ENCODE data around the gene HDHD5. TPM values are rescaled to one million over a fixed set of nuclear protein-coding genes. Genes with fewer than 3 reads are reported as not detected.

Gene HDHD5
- total and polyA plus RNA-seq, 10 of the 15 experiments (the other 5 are each of a cell fraction or from before 2014, with no cell fraction given) = 1.7 to 68.0 (median 49.9) TPM

- TF ChIP-seq, protein P1, sequence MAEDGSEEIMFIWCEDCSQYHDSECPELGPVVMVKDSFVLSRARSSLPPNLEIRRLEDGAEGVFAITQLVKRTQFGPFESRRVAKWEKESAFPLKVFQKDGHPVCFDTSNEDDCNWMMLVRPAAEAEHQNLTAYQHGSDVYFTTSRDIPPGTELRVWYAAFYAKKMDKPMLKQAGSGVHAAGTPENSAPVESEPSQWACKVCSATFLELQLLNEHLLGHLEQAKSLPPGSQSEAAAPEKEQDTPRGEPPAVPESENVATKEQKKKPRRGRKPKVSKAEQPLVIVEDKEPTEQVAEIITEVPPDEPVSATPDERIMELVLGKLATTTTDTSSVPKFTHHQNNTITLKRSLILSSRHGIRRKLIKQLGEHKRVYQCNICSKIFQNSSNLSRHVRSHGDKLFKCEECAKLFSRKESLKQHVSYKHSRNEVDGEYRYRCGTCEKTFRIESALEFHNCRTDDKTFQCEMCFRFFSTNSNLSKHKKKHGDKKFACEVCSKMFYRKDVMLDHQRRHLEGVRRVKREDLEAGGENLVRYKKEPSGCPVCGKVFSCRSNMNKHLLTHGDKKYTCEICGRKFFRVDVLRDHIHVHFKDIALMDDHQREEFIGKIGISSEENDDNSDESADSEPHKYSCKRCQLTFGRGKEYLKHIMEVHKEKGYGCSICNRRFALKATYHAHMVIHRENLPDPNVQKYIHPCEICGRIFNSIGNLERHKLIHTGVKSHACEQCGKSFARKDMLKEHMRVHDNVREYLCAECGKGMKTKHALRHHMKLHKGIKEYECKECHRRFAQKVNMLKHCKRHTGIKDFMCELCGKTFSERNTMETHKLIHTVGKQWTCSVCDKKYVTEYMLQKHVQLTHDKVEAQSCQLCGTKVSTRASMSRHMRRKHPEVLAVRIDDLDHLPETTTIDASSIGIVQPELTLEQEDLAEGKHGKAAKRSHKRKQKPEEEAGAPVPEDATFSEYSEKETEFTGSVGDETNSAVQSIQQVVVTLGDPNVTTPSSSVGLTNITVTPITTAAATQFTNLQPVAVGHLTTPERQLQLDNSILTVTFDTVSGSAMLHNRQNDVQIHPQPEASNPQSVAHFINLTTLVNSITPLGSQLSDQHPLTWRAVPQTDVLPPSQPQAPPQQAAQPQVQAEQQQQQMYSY (CRISPR knock-in tag; IDR thresholded peaks at IDR 0.05) = no peak
These were observed 3.1 kb downstream of the HDHD5 start (continued) for GRCh38 chr22:17155941-17156340.

DNA sequence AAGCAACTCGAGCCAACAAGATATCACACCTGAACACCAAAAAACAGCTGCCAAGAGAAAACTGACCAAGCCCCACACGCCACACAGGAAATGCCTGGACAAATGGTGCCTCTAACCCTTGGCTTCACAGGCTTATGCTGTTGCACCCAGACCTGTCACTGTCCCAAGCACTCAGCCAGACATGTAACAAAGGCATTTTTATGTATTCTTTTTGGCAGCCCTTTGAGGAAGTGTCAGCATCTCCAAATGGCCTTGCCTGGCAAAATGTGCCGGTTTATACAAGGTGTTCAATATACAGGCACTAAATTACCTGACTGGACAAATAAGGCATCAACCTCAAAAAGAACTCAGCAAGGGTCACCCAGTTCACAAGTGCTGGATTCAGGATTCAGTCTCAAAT lies 6.1 kb downstream of the HDHD5 start:
- no peak for DNase-seq (ENCODE audit: low read depth, low spot score)
- Histone ChIP-seq H3K4me1 (ENCODE audit: control insufficient read depth, insufficient read depth, low read length) (peaks cover 3% of the 10 kb centered on the region; the same call in 1 of the 2 replicates), H3K9me3 (replicated peaks; ENCODE audit: control insufficient read depth, insufficient read depth, low read length) (no peaks in the 10 kb centered on the region), H3K9ac (ENCODE audit: control insufficient read depth, insufficient read depth, low read length) (no peak overlapping the region), H2AFZ (ENCODE audit: control insufficient read depth, low read depth, low read length) (no peak overlapping the region), H3K27me3 (replicated peaks in 1 of 2; ENCODE audit: control insufficient read depth in 2 of 2, insufficient read depth in 2 of 2, low read length in 1 of 2) (no peaks in the 10 kb centered on the region), H4K20me1 (ENCODE audit: control insufficient read depth, insufficient read depth) (peaks cover 2% of the 10 kb centered on the region; the same call in 1 of the 2 replicates), H3K27ac (ENCODE audit: control insufficient read depth, insufficient read depth) (no peak overlapping the region), H3K4me3 (no peak overlapping the region), H3K4me2 (ENCODE audit: control insufficient read depth, insufficient read depth) (no peak overlapping the region), H3K36me3 (ENCODE audit: control insufficient read depth in 2 of 2, insufficient read depth in 2 of 2, low read length in 1 of 2) (peaks cover 4 to 6% of the 10 kb centered on the region in 2 experiments; a peak in 3 of 4 replicates), H3K79me2 (ENCODE audit: control insufficient read depth, insufficient read depth, low read length) (peaks cover 15% of the 10 kb centered on the region)
- intact Hi-C loops (cut with micrococcal nuclease; ENCODE audit: unreplicated experiment) = loop anchor here (10.0 kb wide), 1 partner anchor 328 kb away; the partner anchor contains the start of gene XKR3
- WGBS (ENCODE audit: insufficient coverage, insufficient replicate concordance, low lambda C conversion rate, missing lambda C conversion rate) = 98% methylated on average over 3 of the region's 3 CpGs
- ChIA-PET CTCF (no interaction called here), RAD21 (ENCODE audit: unreplicated experiment) (interaction anchor here (0.5 kb wide), 1 partner anchor 613 kb away, joined by 4 read pairs; no protein-coding TSS in a partner anchor), SMC1A (ENCODE audit: uncharacterized antibody, unreplicated experiment) (no interaction called here), POLR2A (no interaction called here)
- in situ Hi-C loops (cut with MboI) = loop anchor here (5.0 kb wide), 1 partner anchor 61 kb away; no protein-coding TSS in a partner anchor
- no peak for FAIRE-seq
- BruUV-seq (replicated peaks) = no TSS peak
- peak; percentile 40; the same call in 2 of the 3 replicates for ATAC-seq
- TF ChIP-seq STAT1 (conservative IDR thresholded peaks at IDR 0.05) (no peak), PML (IDR thresholded peaks at IDR 0.05; ENCODE audit: low read length) (no peak), SREBF2 (IDR thresholded peaks at IDR 0.05; ENCODE audit: low read length) (no peak), POLR2AphosphoS2 (IDR thresholded peaks at IDR 0.05; ENCODE audit: low read depth, low read length) (no peak), NFYA (IDR thresholded peaks at IDR 0.05; ENCODE audit: borderline replicate concordance, low read depth, low read length) (no peak), NBN (IDR thresholded peaks at IDR 0.05) (no peak), EZH2 (IDR thresholded peaks at IDR 0.05; ENCODE audit: borderline replicate concordance, control insufficient read depth, low read depth, low read length) (no peak), IKZF1 (conservative IDR thresholded peaks at IDR 0.05) (no peak), ZSCAN29 (IDR thresholded peaks at IDR 0.05) (no peak), SUPT20H (IDR thresholded peaks at IDR 0.05; ENCODE audit: borderline replicate concordance, control insufficient read depth, low read depth, low read length) (no peak), RELB (IDR thresholded peaks at IDR 0.05; ENCODE audit: low read depth) (no peak)
